SK-N-SH (cell line): ENCODE data around the gene PTPRG. TPM values are rescaled to one million over a fixed set of nuclear protein-coding genes. Genes with fewer than 3 reads are reported as not detected.

Experiments
- CTCF ChIA-PET: fragments of 300-600, 350-600 bp; formaldehyde crosslinking; extraction: SDS; loops from one replicate; lab custom pipeline; 2021; lab: Yijun Ruan, JAX
- POLR2A ChIA-PET: fragments of 350-600 bp; sonication (Branson Sonifier 250); formaldehyde crosslinking; extraction: SDS; loops from one replicate; lab custom pipeline; 2020; ENCODE audit warnings: antibody characterized with exemption, inconsistent platforms; lab: Yijun Ruan, JAX
- DNase-seq: peaks from one replicate; pipeline ENCODE4 v3.0.0; 2012
- H2AFZ ChIP-seq: fragments of 200-600 bp; sonication (generic); 2 replicates; pipeline ENCODE4 v1.8.1; 2016; ENCODE audit warnings: antibody characterized with exemption, mild to moderate bottlenecking, low read depth
- H3F3A ChIP-seq: fragments of 200-600 bp; sonication (generic); replicated peaks from 2 replicates; pipeline ENCODE3; 2016; ENCODE audit warnings: antibody characterized with exemption, mild to moderate bottlenecking; ENCODE audit not compliant: insufficient read depth
- H3K27ac ChIP-seq, 2 experiments: fragments of 200-500 bp in 1 of 2; fragments of 200-600 bp in 1 of 2; sonication (Bioruptor generic) in 1 of 2; sonication (generic), shearing (Covaris generic) in 1 of 2; 2 replicates each; pipeline versions ENCODE4 v1.5.1 to v1.6.1; 2014 to 2016; ENCODE audit warnings: low read depth in 2 of 2, inconsistent platforms in 1 of 2, low read length in 1 of 2, mild to moderate bottlenecking in 1 of 2, mixed read lengths in 1 of 2
- H3K27me3 ChIP-seq: fragments of 200-600 bp; sonication (generic), shearing (Covaris generic); 2 replicates; pipeline ENCODE4 v1.6.1; 2016; ENCODE audit warnings: mixed run types; ENCODE audit not compliant: insufficient read depth
- H3K36me3 ChIP-seq, 2 experiments: fragments of 200-500 bp in 1 of 2; fragments of 200-600 bp in 1 of 2; sonication (Bioruptor generic) in 1 of 2; sonication (generic) in 1 of 2; replicated peaks in 1 of 2; 2 replicates each; pipeline versions ENCODE3 to v1.5.1; 2014 to 2016; ENCODE audit warnings: low read length in 1 of 2, mild to moderate bottlenecking in 1 of 2; ENCODE audit not compliant: insufficient read depth in 2 of 2, control insufficient read depth in 1 of 2
- H3K4me1 ChIP-seq, 2 experiments: fragments of 200-500 bp in 1 of 2; fragments of 200-600 bp in 1 of 2; sonication (Bioruptor generic) in 1 of 2; sonication (generic), shearing (Covaris generic) in 1 of 2; 2 replicates each; pipeline versions ENCODE4 v1.5.1 to v1.6.1; 2014 to 2016; ENCODE audit warnings: low read depth in 1 of 2, low read length in 1 of 2, mixed run types in 1 of 2; ENCODE audit not compliant: insufficient read depth in 2 of 2, control insufficient read depth in 1 of 2
- H3K4me2 ChIP-seq: fragments of 200-600 bp; sonication (generic), shearing (Covaris generic); 2 replicates; pipeline ENCODE4 v1.6.1; 2017; ENCODE audit warnings: mixed run types
- H3K4me3 ChIP-seq, 2 experiments: fragments of 200-500 bp in 1 of 2; fragments of 200-600 bp in 1 of 2; sonication (Bioruptor generic) in 1 of 2; sonication (generic), shearing (Covaris generic) in 1 of 2; 2 replicates each; pipeline versions ENCODE4 v1.5.1 to v1.8.1; 2014 to 2016; ENCODE audit warnings: low read depth in 2 of 2, inconsistent platforms in 1 of 2, low read length in 1 of 2, mild to moderate bottlenecking in 1 of 2, mixed read lengths in 1 of 2, moderate library complexity in 1 of 2
- H3K79me2 ChIP-seq: fragments of 200-600 bp; sonication (generic); 2 replicates; pipeline ENCODE4 v1.8.1; 2017; ENCODE audit warnings: mild to moderate bottlenecking; ENCODE audit not compliant: insufficient read depth
- H3K9ac ChIP-seq: fragments of 200-600 bp; sonication (generic); 2 replicates; pipeline ENCODE4 v1.6.1; 2017; ENCODE audit warnings: mixed run types
- H3K9me2 ChIP-seq: fragments of 200-600 bp; sonication (generic); 2 replicates; pipeline ENCODE4 v1.6.1; 2017; ENCODE audit warnings: mixed run types
- H3K9me3 ChIP-seq: fragments of 200-600 bp; sonication (generic); 2 replicates; pipeline ENCODE4 v1.6.1; 2017; ENCODE audit warnings: mixed run types, mild to moderate bottlenecking, moderate library complexity
- H4K20me1 ChIP-seq: fragments of 200-600 bp; sonication (generic); 2 replicates; pipeline ENCODE4 v1.6.1; 2017; ENCODE audit warnings: mild to moderate bottlenecking, mixed run types; ENCODE audit not compliant: insufficient read depth
- ELF1 ChIP-seq: IDR thresholded peaks from 2 replicates; pipeline ENCODE4 v1.4.0; 2012
- EZH2phosphoT487 ChIP-seq: fragments of 200-600 bp; sonication (generic); IDR thresholded peaks from 2 replicates; pipeline ENCODE4 v1.6.1; 2017; ENCODE audit warnings: low read depth, mixed run types, mild to moderate bottlenecking, antibody characterized with exemption, moderate library complexity, borderline replicate concordance
- FOXM1 ChIP-seq: IDR thresholded peaks from 2 replicates; pipeline ENCODE4 v1.4.0; 2012; ENCODE audit warnings: low read depth, mild to moderate bottlenecking
- GABPA ChIP-seq: IDR thresholded peaks from 2 replicates; pipeline ENCODE4 v1.4.0; 2012; ENCODE audit warnings: low read depth, mild to moderate bottlenecking
- GATA2 ChIP-seq: sonication (generic); formaldehyde crosslinking; IDR thresholded peaks from 2 replicates; pipeline ENCODE4 v1.5.0; 2020; ENCODE audit warnings: mild to moderate bottlenecking, missing genetic modification reagents
- MXI1 ChIP-seq: IDR thresholded peaks from 2 replicates; pipeline ENCODE4 v1.6.1; 2012; ENCODE audit warnings: mild to moderate bottlenecking, low read depth, low read length, improper control_type of control experiment
- NFIC ChIP-seq: IDR thresholded peaks from 2 replicates; pipeline ENCODE4 v1.4.0; 2012; ENCODE audit warnings: borderline replicate concordance
- RCOR1 ChIP-seq: fragments of 150-350 bp; IDR thresholded peaks from 2 replicates; pipeline ENCODE4 v1.6.1; 2017; ENCODE audit warnings: antibody characterized with exemption, low read length
- SMC3 ChIP-seq: IDR thresholded peaks from 2 replicates; pipeline ENCODE4 v1.6.1; 2012; ENCODE audit warnings: low read depth, low read length, improper control_type of control experiment
- USF2 ChIP-seq: fragments of 150-350 bp; IDR thresholded peaks from 2 replicates; pipeline ENCODE4 v1.6.1; 2017; ENCODE audit warnings: antibody characterized with exemption, low read length, low read depth, borderline replicate concordance
- WGBS: methylation state at CpG from one replicate; pipeline ENCODE4 v1.1.6; 2017; ENCODE audit warnings: low lambda C conversion rate; 5-methylcytosine and 5-hydroxymethylcytosine counted together
- polyA plus RNA-seq, 3 experiments: library from polyadenylated mRNA; depleted of rRNA; stranded (reverse); fragments of >200 nt; gene quantifications; 2 replicates each; pipeline ENCODE4 v1.2.3, GENCODE V29; 2012
- TF ChIP-seq, protein P1 (sequence below): IDR thresholded peaks from 2 replicates; pipeline ENCODE4 v1.6.1; 2012; ENCODE audit warnings: mild to moderate bottlenecking, low read depth, low read length, moderate library complexity
- TF ChIP-seq, protein P2 (sequence below): fragments of 150-350 bp; IDR thresholded peaks from 2 replicates; pipeline ENCODE4 v1.6.1; 2016; ENCODE audit warnings: mild to moderate bottlenecking, low read depth, low read length
- TF ChIP-seq, protein P3 (sequence below): IDR thresholded peaks from 2 replicates; pipeline ENCODE4; 2012
- TF ChIP-seq, protein P4 (sequence below): IDR thresholded peaks from 2 replicates; pipeline ENCODE4 v1.4.0; 2012; ENCODE audit warnings: low read depth, borderline replicate concordance

PTPRG gene
- polyA plus RNA-seq, 1 of the 3 experiments (the other 2 are of a cell fraction), result 14.1 TPM

- Histone ChIP-seq H3K9me3 (no peaks in the 10 kb centered on the region), H4K20me1 (no peaks in the 10 kb centered on the region), H3K4me3 (no peak overlapping the region), H2AFZ (no peak overlapping the region), H3K9ac (no peak overlapping the region), H3K9me2 (no peaks in the 10 kb centered on the region), H3K79me2 (peaks cover 5% of the 10 kb centered on the region; the same call in 1 of the 2 replicates), H3K27me3 (no peaks in the 10 kb centered on the region), H3K4me2 (no peak overlapping the region), H3K4me1 (peaks cover 0 to under 1% of the 10 kb centered on the region in 2 experiments; a peak in 1 of 4 replicates), H3K36me3 (no peaks in the 10 kb centered on the region), H3K27ac (no peak overlapping the region), H3F3A (no peaks in the 10 kb centered on the region)
- DNase-seq, result no peak
- ChIA-PET POLR2A (no interaction called here), CTCF (no interaction called here)
- TF ChIP-seq, protein P1, sequence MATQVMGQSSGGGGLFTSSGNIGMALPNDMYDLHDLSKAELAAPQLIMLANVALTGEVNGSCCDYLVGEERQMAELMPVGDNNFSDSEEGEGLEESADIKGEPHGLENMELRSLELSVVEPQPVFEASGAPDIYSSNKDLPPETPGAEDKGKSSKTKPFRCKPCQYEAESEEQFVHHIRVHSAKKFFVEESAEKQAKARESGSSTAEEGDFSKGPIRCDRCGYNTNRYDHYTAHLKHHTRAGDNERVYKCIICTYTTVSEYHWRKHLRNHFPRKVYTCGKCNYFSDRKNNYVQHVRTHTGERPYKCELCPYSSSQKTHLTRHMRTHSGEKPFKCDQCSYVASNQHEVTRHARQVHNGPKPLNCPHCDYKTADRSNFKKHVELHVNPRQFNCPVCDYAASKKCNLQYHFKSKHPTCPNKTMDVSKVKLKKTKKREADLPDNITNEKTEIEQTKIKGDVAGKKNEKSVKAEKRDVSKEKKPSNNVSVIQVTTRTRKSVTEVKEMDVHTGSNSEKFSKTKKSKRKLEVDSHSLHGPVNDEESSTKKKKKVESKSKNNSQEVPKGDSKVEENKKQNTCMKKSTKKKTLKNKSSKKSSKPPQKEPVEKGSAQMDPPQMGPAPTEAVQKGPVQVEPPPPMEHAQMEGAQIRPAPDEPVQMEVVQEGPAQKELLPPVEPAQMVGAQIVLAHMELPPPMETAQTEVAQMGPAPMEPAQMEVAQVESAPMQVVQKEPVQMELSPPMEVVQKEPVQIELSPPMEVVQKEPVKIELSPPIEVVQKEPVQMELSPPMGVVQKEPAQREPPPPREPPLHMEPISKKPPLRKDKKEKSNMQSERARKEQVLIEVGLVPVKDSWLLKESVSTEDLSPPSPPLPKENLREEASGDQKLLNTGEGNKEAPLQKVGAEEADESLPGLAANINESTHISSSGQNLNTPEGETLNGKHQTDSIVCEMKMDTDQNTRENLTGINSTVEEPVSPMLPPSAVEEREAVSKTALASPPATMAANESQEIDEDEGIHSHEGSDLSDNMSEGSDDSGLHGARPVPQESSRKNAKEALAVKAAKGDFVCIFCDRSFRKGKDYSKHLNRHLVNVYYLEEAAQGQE, result peak; percentile 75; the same call in 1 of the 2 replicates
- TF ChIP-seq, protein P2, sequence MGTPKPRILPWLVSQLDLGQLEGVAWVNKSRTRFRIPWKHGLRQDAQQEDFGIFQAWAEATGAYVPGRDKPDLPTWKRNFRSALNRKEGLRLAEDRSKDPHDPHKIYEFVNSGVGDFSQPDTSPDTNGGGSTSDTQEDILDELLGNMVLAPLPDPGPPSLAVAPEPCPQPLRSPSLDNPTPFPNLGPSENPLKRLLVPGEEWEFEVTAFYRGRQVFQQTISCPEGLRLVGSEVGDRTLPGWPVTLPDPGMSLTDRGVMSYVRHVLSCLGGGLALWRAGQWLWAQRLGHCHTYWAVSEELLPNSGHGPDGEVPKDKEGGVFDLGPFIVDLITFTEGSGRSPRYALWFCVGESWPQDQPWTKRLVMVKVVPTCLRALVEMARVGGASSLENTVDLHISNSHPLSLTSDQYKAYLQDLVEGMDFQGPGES, result no peak
- no CpG with 5 or more reads among the region's 1 CpG for WGBS
Measured at GRCh38 chr3:61802772-61803171, 241.4 kb downstream of the PTPRG start.

DNA sequence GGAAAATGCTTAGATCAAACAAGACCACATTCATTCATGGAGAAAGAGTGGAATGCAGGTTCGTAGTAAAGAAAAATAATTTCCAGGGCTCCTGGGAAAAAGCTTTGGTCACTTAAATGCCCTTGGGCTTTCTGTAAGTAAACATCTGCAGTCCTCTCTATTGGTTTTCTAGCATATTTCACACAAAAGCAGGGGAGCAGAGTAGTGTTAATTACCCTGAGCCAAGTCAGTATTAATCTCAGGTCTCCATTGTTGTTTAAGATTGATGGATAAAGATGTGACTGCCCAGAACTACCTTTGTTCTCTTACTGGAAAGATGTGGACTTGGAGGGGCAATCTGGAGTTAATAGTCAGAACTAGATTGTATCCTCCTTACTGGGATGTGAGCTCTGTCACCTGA is 242.6 kb downstream of the PTPRG start:
- H3K4me1 ChIP-seq, result peaks cover 0 to 6% of the 10 kb centered on the region in 2 experiments; a peak in 2 of 4 replicates
- no peak for TF ChIP-seq SMC3
- TF ChIP-seq MXI1, result no peak
- TF ChIP-seq USF2, result no peak
- no peak for TF ChIP-seq GABPA
- TF ChIP-seq FOXM1, result no peak
- no peak for TF ChIP-seq NFIC
- TF ChIP-seq RCOR1, result no peak
- TF ChIP-seq GATA2 (CRISPR knock-in tag), result no peak
- TF ChIP-seq, protein P3, sequence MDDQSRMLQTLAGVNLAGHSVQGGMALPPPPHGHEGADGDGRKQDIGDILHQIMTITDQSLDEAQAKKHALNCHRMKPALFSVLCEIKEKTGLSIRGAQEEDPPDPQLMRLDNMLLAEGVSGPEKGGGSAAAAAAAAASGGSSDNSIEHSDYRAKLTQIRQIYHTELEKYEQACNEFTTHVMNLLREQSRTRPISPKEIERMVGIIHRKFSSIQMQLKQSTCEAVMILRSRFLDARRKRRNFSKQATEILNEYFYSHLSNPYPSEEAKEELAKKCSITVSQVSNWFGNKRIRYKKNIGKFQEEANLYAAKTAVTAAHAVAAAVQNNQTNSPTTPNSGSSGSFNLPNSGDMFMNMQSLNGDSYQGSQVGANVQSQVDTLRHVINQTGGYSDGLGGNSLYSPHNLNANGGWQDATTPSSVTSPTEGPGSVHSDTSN, result no peak
- no peak for TF ChIP-seq ELF1
- TF ChIP-seq, protein P4, sequence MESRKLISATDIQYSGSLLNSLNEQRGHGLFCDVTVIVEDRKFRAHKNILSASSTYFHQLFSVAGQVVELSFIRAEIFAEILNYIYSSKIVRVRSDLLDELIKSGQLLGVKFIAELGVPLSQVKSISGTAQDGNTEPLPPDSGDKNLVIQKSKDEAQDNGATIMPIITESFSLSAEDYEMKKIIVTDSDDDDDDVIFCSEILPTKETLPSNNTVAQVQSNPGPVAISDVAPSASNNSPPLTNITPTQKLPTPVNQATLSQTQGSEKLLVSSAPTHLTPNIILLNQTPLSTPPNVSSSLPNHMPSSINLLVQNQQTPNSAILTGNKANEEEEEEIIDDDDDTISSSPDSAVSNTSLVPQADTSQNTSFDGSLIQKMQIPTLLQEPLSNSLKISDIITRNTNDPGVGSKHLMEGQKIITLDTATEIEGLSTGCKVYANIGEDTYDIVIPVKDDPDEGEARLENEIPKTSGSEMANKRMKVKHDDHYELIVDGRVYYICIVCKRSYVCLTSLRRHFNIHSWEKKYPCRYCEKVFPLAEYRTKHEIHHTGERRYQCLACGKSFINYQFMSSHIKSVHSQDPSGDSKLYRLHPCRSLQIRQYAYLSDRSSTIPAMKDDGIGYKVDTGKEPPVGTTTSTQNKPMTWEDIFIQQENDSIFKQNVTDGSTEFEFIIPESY, result no peak
- TF ChIP-seq EZH2phosphoT487, result no peak
- ChIA-PET POLR2A (no interaction called here), CTCF (no interaction called here)
- 88% methylated on average over 1 of the region's 1 CpG for WGBS
- no peaks in the 10 kb centered on the region for H3K36me3 ChIP-seq
- H3K9me2 ChIP-seq, result no peaks in the 10 kb centered on the region
- no peaks in the 10 kb centered on the region for H3K27me3 ChIP-seq
- no peak overlapping the region for H3K4me3 ChIP-seq
- H3F3A ChIP-seq, result no peaks in the 10 kb centered on the region
- H3K4me2 ChIP-seq, result no peak overlapping the region
- no peak overlapping the region for H2AFZ ChIP-seq
- H3K27ac ChIP-seq, result no peak overlapping the region
- H4K20me1 ChIP-seq, result no peaks in the 10 kb centered on the region
- DNase-seq, result no peak
- no peak overlapping the region for H3K9ac ChIP-seq
- H3K79me2 ChIP-seq, result peaks cover 5% of the 10 kb centered on the region; the same call in 1 of the 2 replicates
- H3K9me3 ChIP-seq, result no peaks in the 10 kb centered on the region
